Measurements from ENCODE around the gene IYD.
"Not testable (repeated sequence)": the region's sequence is repeated elsewhere in the genome, so short reads cannot be mapped to it uniquely, and the experiment has no call there.

Gene IYD

DNA sequence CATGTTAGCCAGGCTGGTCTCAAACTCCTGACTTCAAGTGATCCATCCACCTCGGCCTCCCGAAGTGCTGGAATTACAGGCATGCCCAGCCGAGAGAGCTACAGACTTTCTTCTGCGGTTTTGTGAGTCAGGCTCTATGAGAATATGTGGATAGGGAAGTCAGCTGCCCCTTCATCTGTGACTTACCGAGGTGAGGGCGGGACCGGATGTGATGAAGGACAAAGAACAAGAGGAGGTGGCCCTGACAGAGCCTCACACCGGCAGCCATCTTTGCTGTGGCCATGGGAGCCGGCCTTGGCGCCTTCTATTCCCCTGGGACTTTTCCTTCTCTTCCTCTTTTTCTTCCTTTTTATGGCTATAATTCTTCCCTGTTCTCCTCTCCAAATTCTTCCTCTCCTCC lies 67.0 kb downstream of the IYD start:
- DNase-seq, result no peak

DNA sequence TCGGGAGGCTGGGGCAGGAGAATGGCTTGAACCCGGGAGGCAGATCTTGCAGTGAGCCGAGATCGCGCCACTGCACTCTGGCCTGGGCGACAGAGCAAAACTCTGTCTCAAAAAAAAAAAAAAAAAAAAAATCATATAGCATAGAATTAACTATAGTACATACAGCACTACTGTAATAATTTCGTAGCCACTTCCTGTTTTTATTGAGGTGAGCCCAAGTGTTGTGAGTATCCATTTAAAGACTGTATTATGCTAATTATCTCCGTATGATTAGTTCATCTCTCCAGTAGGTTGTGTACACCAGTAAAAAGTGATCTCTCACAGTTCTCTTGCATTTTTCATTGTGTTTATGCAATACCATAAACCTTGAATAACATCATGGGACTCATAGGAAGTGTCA lies 70.6 kb downstream of the IYD start:
- no peak for DNase-seq

DNA sequence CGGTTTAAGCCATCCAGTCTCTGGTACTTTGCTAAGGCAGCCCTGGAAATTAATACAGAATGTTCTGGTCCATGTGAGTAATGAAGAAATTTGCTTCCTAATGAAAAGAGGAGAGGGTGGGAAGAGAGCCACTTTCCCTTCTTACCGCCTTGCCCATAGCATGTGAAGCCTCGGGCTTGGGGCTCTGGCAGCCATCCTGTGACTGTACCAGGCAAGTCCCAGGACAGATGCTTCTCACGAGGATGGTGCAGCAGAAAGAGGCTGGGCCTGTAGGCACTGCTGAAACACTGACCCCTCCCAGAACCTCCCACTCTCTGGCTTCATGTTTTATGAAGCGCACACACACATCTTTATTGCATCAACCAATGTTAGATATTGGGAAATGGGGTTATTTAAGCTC lies 74.8 kb downstream of the IYD start:
- no peak for DNase-seq

DNA sequence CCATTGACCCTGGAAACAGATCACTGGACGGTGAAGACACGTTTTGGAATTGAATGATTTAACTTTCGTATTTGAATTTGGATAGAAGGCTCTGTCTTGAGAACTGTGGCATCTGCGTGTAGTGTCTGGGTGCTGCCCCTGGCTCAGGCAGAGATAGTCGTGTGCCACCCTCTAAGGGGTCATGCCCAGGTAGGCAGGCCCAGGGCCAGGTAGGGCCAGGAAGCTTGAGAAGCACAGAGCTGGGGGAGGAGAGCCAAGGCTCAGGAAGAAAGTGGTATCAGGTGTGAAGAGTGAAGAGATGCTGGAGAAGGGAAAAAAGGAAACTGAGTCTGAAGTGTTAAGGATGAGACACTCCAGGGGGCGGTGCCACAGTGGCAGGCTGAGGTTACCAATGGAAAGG lies 75.5 kb downstream of the IYD start:
- no peak for DNase-seq

DNA sequence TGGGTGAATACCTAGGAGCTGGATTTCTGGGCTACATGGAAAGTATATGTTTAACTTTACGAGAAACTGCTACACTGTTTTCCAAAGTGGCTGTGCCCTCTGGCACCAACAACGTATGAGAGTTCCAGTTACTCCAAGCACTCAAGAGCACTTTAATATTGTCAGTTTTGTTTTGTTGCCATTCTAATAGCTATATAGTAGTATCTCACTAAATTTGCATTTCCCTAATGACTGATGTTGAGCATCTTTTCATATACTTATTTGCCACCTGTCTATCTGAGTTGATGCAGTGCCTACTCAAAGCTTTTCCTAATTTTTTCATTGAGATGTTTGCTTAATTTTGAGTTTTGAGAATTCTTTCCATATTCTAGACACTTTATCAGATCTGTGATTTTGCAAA lies 76.7 kb downstream of the IYD start:
- DNase-seq, result no peak

- no peak for DNase-seq
Measured at GRCh38 chr6:150448221-150448620, 79.4 kb downstream of the IYD start.

GRCh38 chr6:150449055-150449454 lies 80.2 kb downstream of the IYD start:
- not testable (repeated sequence) for DNase-seq

DNA sequence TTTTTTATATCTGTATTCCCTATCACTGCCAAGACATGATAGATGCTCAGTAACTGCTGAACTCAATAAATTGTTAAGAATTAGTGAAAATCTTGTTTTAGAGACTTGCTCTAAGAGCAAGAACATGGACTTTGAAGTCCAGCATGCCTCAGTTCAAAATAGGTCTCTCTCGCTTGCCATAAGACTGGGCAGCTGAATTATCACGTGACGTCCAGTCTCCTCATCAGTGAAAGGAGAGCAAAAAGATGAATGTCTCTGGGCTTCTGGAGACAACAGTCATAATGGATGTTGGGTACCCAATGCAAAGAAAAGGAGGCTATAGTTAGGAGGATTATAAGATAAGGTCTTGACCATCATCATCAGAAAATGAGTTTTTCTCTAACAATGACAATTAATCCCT lies 82.1 kb downstream of the IYD start:
- DNase-seq, result no peak

DNA sequence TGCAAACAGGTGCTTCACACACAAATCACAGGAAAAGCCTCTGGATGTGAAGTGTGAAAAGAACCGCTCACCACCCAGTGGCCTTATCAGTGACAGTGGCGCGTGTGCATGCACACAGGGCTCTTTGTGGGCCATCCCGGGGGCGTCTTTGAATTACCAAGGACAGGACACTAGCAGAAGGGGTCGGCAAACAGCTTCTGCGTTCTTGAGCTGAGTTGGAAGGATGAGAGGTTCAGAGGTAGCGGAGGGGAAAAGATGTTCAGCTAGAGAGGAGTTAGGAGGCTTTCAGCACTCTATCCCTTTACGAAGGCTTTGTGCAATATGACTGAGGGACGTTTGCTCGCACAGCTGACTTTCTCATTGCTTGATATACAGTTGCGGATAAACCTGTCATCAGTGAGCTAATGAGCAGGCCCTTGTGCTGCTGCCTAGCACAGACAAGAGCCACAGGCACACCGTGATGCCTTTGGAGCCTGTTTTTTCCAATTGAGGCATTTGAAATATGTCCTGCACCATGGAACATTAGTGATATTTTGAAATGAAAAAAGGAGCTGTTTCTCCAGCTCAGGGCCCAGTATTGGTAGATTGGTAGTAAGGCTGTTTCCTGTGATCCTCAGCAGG lies 83.1 kb downstream of the IYD start:
- DNase-seq, result no peak

- no peak for DNase-seq
Measured at GRCh38 chr6:150452428-150453243, 83.8 kb downstream of the IYD start.

GRCh38 chr6:150453357-150453756 lies 84.5 kb downstream of the IYD start:
- no peak for DNase-seq
